Upper lobe of left lung (tissue), 6 donors: ENCODE results near the gene ELK1. TPM values are rescaled to one million over a fixed set of nuclear protein-coding genes. Genes with fewer than 3 reads are reported as not detected.

Experiments used
- ATAC-seq, 2 donors: fragments of 200-7000 bp; cut with Tn5 transposase; one replicate each; pipeline ENCODE4 v1.9.1; 2022; ENCODE audit warnings: mild to moderate bottlenecking in 2 of 2, moderate library complexity in 2 of 2; ENCODE audit not compliant: low FRiP score in 2 of 2
- DNase-seq, 2 donors: peaks; one replicate each; pipeline ENCODE4 v3.0.0-alpha.2; 2019 to 2020
- H3K27ac ChIP-seq, 4 donors: fragments of 200-600 bp; sonication (generic); one replicate each; pipeline ENCODE4 v1.5.1; 2016 to 2019
- H3K27me3 ChIP-seq, 4 donors: fragments of 200-600 bp; sonication (generic); one replicate each; pipeline ENCODE4 v1.5.1; 2017 to 2019
- H3K36me3 ChIP-seq, 4 donors: fragments of 200-600 bp; sonication (generic); one replicate each; pipeline ENCODE4 v1.5.1; 2016 to 2019
- H3K4me1 ChIP-seq, 4 donors: fragments of 200-600 bp; sonication (generic); one replicate each; pipeline ENCODE4 v1.5.1; 2018 to 2019
- H3K4me3 ChIP-seq, 4 donors: fragments of 200-600 bp; sonication (generic); one replicate each; pipeline ENCODE4 v1.5.1; 2017 to 2019; ENCODE audit warnings: mild to moderate bottlenecking in 2 of 4, moderate library complexity in 1 of 4
- H3K9me3 ChIP-seq, 4 donors: fragments of 200-600 bp; sonication (generic); one replicate each; pipeline ENCODE4 v1.5.1; 2018 to 2019
- CTCF ChIP-seq, 6 experiments: fragments of 450-650 bp in 4 of 6; fragments of 200-600 bp in 2 of 6; sonication (generic) in 2 of 6; IDR thresholded peaks; one replicate each; pipeline ENCODE4 v1.5.1; 2016 to 2019; ENCODE audit warnings: antibody characterized with exemption in 6 of 6
- EP300 ChIP-seq, 4 donors: sonication (generic); formaldehyde crosslinking; IDR thresholded peaks; one replicate each; pipeline ENCODE4 v1.5.1; 2017; ENCODE audit warnings: antibody characterized with exemption in 4 of 4, control low read depth in 2 of 4
- POLR2A ChIP-seq, 4 donors: fragments of 450-650 bp; IDR thresholded peaks; one replicate each; pipeline ENCODE4 v1.5.1; 2016 to 2017; ENCODE audit warnings: antibody characterized with exemption in 4 of 4, mild to moderate bottlenecking in 2 of 4
- POLR2AphosphoS5 ChIP-seq, 2 donors: sonication (generic); formaldehyde crosslinking; IDR thresholded peaks; one replicate each; pipeline ENCODE4 v1.5.1; 2017; ENCODE audit warnings: antibody characterized with exemption in 2 of 2
- WGBS, 2 donors: methylation state at CpG; one replicate each; pipeline ENCODE4 v1.1.5; 2017 to 2018; 5-methylcytosine and 5-hydroxymethylcytosine counted together
- total RNA-seq, 6 donors: library from RNA; depleted of rRNA in 4 of 6; stranded (reverse); fragments of >200 nt in 4 of 6; gene quantifications; one replicate each; pipeline versions ENCODE4 v1.1.0 to v1.2.1, GENCODE V29; 2016 to 2021
- donor health status: DM: no; HTN: no; CAD: no; lungs with moderate emphysema.
- donor health status: DM: no; HTN: yes; CAD: no; lungs with severe emphysema.

Gene ELK1
- total RNA-seq, 6 donors from 2014 or later: 11.5 to 30.4 (median 21.5) TPM

GRCh38 chrX:47637546-47638195 is 12.7 kb downstream of the ELK1 start:
- DNase-seq (peak; percentile 77 to 87), ATAC-seq (peak; percentile 89 to 91)
- Histone ChIP-seq H3K36me3 (peaks cover 0 to 54% (median 10%) of the 10 kb centered on the region in 4 donors), H3K27me3 (no peaks in the 10 kb centered on the region), H3K4me1 (no peaks in the 10 kb centered on the region), H3K4me3 (peak overlapping the region in 3 of 4 donors; percentile 35 to 56 (median 52)), H3K9me3 (peaks cover 0 to 16% (median 0%) of the 10 kb centered on the region in 4 donors), H3K27ac (peak overlapping the region in 2 of 4 donors; percentile 60 to 70)
- 52 to 70% methylated on average over 9 to 26 of the region's 31 CpGs for WGBS, 2 donors
- TF ChIP-seq POLR2A (IDR thresholded peaks at IDR 0.05): no peak
- peak in 2 of 6 experiments; percentile 33 to 38 for TF ChIP-seq CTCF (IDR thresholded peaks at IDR 0.05)

GRCh38 chrX:47634871-47635575 is 15.3 kb downstream of the ELK1 start:
- Histone ChIP-seq H3K27ac (no peak overlapping the region), H3K9me3 (peaks cover 0 to 13% (median 0%) of the 10 kb centered on the region in 4 donors), H3K4me1 (peaks cover 0 to under 1% (median 0%) of the 10 kb centered on the region in 4 donors), H3K36me3 (peaks cover 0 to 40% (median 10%) of the 10 kb centered on the region in 4 donors), H3K27me3 (no peaks in the 10 kb centered on the region), H3K4me3 (no peak overlapping the region)
- DNase-seq (no peak), ATAC-seq (no peak)
- WGBS, 2 donors: 84 to 88% methylated on average over 16 of the region's 16 CpGs
- TF ChIP-seq EP300 (IDR thresholded peaks at IDR 0.05) (no peak), POLR2AphosphoS5 (IDR thresholded peaks at IDR 0.05) (no peak), CTCF (IDR thresholded peaks at IDR 0.05) (no peak), POLR2A (IDR thresholded peaks at IDR 0.05) (no peak)

- Histone ChIP-seq H3K36me3 (peaks cover 0 to 29% (median 6%) of the 10 kb centered on the region in 4 donors), H3K4me3 (no peak overlapping the region), H3K27ac (no peak overlapping the region), H3K4me1 (peaks cover 0 to 8% (median 0%) of the 10 kb centered on the region in 4 donors), H3K9me3 (peaks cover 0 to 2% (median 0%) of the 10 kb centered on the region in 4 donors), H3K27me3 (no peaks in the 10 kb centered on the region)
- WGBS, 2 donors: 72 to 80% methylated on average over 14 of the region's 14 CpGs
- TF ChIP-seq EP300 (IDR thresholded peaks at IDR 0.05): no peak
- TF ChIP-seq POLR2A (IDR thresholded peaks at IDR 0.05): no peak
- TF ChIP-seq CTCF (IDR thresholded peaks at IDR 0.05): no peak
- no peak for TF ChIP-seq POLR2AphosphoS5 (IDR thresholded peaks at IDR 0.05)
- ATAC-seq: no peak
- DNase-seq: no peak
These were observed 16.4 kb downstream of the ELK1 start for GRCh38 chrX:47633689-47634590.

GRCh38 chrX:47632666-47633065 is 17.7 kb downstream of the ELK1 start:
- Histone ChIP-seq H3K9me3 (no peaks in the 10 kb centered on the region), H3K4me3 (no peak overlapping the region), H3K36me3 (peaks cover 0 to 18% (median under 1%) of the 10 kb centered on the region in 4 donors), H3K4me1 (peaks cover 0 to 8% (median 0%) of the 10 kb centered on the region in 4 donors), H3K27me3 (no peaks in the 10 kb centered on the region), H3K27ac (no peak overlapping the region)
- WGBS, 2 donors: 53 to 55% methylated on average over 4 of the region's 4 CpGs
- TF ChIP-seq CTCF (IDR thresholded peaks at IDR 0.05): no peak
- TF ChIP-seq EP300 (IDR thresholded peaks at IDR 0.05): no peak
- no peak for TF ChIP-seq POLR2AphosphoS5 (IDR thresholded peaks at IDR 0.05)
- TF ChIP-seq POLR2A (IDR thresholded peaks at IDR 0.05): no peak
- ATAC-seq: no peak
- peak in 1 of 2 donors; percentile 32 for DNase-seq
